NOMO-1 treated with DMSO at 0.1 percent for 48 hours (cell line): ENCODE data around the gene DRICH1.
"Not testable (repeated sequence)": the region's sequence is repeated elsewhere in the genome, so short reads cannot be mapped to it uniquely, and the experiment has no call there.

Experiments used
- DNase-seq: peaks from one replicate; lab custom pipeline; 2025; ENCODE audit not compliant: unreplicated experiment; lab: John Stamatoyannopoulos, UW

Gene DRICH1

DNA sequence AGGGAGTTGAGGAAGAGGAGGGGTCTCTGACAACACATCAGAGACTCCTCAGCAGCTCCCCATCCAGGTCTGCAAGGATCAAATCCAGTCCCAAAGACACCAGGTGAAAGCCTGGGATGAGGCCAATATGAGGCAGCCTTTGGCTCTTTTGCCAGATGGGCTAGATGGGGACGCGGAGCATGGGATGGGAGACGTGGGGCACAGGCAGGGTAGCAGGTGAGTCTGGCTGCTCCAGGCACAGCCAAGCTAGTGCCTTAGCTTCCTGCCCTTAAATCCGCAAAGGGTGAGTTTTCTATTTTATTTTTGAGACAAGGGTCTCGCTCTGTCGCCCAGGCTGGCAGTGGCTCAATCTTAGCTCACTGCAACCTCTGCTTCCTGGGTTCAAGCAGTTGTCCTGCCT lies 19.6 kb upstream of the DRICH1 start:
- no peak for DNase-seq

DNA sequence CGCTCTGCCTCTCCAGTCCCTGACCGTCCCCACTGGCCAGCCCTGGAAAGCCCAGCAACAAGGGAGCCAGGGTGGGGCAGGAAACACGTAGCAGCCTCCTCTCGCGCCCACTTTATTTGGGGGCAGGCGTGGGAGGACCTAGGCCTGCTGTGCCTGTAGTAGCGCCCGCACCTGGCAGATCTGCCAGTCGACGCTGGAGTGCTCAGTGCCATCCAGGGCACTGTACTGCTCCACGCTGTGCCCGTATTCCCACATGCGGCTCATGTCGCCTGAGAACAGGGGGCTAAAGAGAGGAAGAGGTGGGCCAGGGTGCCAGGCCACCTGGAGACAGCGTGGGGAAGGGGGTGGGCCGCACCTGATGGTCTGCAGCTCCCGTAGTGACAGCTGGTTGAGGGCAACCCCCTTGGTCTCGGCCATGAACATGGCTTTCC lies 17.0 kb upstream of the DRICH1 start:
- DNase-seq = no peak

- not testable (repeated sequence) for DNase-seq
Measured at GRCh38 chr22:23646526-23646925, 14.4 kb upstream of the DRICH1 start.

GRCh38 chr22:23640206-23640605 lies 8.1 kb upstream of the DRICH1 start:
- not testable (repeated sequence) for DNase-seq

- no peak for DNase-seq
Measured at GRCh38 chr22:23639661-23640060, 7.5 kb upstream of the DRICH1 start.

GRCh38 chr22:23638611-23639010 lies 6.5 kb upstream of the DRICH1 start:
- DNase-seq = no peak

DNA sequence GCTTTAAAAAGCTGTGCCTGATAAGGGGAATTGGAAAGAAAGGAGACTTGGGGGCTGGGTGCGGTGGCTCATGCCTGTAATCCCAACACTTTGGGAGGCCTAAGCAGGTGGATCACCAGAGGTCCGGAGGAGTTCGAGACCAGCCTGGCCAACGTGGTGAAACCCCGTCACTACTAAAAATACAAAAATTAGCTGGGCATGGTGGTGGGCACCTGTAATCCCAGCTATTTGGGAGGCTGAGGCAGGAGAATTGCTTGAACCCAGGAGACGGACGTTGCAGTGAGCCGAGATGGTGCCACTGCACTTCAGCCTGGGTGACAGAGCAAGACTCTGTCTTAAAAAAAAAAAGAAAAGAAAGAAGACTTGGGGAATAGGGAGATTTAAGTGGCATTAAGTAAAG lies 3.2 kb upstream of the DRICH1 start:
- DNase-seq = not testable (repeated sequence)

- not testable (repeated sequence) for DNase-seq
Measured at GRCh38 chr22:23628056-23628743, 3.9 kb downstream of the DRICH1 start.

GRCh38 chr22:23627401-23628055 lies 4.6 kb downstream of the DRICH1 start:
- DNase-seq = peak; percentile 15

GRCh38 chr22:23626286-23626975 lies 5.7 kb downstream of the DRICH1 start:
- no peak for DNase-seq

GRCh38 chr22:23622634-23623033 lies 9.5 kb downstream of the DRICH1 start:
- no peak for DNase-seq

DNA sequence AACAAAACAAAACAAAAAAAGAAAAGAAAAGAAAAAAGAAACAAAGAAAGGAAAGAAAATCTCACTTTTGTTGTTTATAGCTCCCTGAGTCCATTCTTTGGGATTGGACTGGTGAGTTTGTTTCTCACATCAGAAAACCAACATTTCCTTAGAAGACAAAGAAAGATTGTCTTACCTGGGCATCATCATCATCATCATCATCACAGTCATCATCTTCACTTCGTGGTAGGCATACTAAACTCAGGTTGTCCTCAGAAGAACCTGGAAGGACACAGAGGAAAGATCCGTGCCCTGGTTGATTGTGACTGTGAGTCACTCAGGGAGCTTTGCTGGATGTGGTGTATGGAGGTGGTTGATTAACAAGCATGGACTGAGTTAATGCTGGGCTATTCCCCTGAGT lies 10.2 kb downstream of the DRICH1 start:
- DNase-seq = not testable (repeated sequence)

DNA sequence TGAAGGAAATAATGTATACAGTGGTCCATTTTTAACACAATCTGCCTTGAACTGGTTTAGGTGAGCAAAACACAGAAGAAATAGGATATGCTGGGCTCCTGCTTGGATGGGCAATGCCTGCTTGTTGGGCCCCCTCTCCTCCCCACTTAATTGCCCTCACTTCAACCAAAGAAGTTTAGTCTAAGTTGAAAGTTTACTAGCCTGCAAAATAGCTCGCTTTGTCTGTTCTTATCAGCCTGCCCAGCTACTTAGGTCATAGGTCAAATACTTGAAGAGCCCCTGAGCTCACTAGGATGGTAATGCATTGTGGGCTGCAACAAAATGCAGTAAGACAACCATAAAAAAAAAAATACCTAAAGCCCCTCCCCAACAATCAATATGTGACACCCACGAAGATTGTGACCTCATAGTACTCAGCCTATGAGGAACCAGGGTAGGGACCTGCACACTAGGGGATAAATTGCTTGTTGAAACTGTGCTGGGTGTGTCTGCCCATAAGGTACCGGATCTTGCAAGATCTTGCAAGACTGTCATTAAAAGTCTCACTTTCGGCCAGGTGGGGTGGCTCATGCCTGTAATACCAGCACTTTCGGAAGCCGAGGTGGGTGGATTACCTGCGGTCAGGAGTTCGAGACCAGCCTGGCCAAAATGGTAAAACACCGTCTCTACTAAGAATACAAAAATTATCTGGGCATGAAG lies 10.9 kb downstream of the DRICH1 start:
- DNase-seq = no peak

GRCh38 chr22:23613193-23613972 lies 18.7 kb downstream of the DRICH1 start:
- DNase-seq = no peak

DNA sequence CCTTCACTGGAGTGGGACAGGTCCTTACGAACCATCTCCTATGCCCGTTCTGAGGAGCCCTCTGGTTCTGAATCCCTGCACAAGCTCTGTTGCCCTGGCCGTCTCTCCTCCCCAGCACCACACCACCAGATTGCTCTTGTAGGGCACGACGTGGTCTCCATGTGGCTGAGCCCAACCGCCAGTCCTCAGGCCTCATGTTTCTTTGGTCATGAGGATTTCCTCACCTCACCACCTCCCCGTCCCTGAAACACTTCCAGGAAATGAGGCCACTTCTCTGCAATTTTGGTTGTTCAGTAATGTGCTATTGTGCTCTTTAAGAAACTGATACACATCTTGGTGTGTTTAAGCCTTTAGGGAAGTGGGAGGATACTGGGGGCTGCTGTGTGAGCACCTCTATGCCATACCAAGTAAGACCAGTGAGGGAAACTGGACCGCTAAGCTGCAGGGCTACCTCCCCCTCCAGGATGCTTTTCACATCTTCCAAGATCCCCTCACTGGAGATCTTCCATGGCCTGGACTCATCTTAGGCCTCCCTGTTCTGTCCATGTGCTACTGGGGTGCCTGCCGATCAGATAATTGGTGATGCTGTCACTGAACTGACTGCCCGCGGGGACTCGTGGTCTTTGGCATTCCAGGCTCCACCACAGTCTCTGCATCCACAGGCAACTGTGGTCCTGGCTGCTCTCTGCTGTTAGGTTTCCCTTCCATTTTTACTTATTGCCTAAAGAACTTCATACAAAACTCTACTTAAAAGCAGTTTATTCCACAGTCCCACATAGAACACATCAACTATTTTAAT lies 21.9 kb downstream of the DRICH1 start:
- no peak for DNase-seq

DNA sequence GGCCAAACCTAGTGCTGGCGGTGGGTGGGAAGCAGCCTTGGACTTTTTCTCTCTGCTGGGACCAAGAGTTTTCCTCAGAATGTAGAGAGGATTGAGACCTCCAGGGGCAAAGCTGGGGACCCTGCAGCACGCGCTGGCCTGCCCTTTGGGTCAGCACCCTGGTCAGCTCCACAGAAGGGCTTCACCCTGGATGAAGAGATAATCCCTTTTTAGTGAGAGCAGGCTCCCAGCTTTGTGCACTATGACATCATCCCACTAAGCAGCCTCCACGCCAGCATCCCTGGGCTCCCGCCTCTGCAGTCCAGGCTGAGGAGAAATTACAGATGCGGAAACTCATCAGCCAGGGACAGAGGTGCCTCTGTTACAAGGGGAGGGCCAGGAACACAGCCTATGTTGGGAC lies 23.5 kb downstream of the DRICH1 start:
- DNase-seq = no peak

GRCh38 chr22:23606204-23607131 lies 25.7 kb downstream of the DRICH1 start:
- DNase-seq = no peak

DNA sequence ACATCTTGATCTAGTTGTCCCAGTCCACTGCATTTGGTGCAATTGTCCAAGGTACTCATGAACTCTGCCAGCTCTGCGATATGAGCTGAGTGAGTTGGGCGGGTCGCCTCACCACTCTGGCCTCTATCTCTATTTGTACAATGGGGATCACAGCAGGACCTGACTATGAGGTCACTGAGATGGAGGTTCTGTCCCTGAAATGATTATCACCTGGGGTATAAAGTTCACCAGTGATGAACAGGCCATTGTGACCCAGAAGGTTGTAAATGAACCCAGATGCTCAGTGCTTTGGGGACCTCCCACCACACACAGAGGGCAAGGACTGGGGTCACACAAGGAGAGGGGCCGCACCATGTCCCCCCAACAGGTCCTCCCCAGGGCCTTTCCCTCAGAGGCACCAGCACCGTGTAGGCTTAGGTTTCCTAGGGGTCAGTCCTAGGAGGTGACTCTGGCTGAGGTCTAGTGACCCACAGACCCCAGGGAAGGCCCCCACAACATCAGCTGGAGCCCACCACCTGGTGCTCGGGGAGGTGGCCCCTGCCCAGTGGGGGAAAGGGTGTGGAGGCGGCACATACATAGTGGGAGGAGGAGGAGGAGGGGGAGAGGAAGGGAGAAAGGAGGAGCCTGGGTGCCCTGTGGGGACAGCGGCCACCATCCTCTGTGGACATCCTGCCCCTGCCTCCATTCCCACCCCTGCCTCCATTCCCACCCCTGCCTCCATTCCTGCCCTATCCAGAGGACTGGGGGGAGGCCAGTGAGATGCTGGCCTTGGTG lies 27.0 kb downstream of the DRICH1 start:
- DNase-seq = no peak
